Lung (tissue), 12 donors: ENCODE results near the gene TSHR. TPM values are rescaled to one million over a fixed set of nuclear protein-coding genes. Genes with fewer than 3 reads are reported as not detected.

Source experiments
- ATAC-seq: fragments of 200-7000 bp; cut with Tn5 transposase; one replicate; pipeline ENCODE4 v1.9.1; 2020; ENCODE audit warnings: moderate number of reproducible peaks; ENCODE audit not compliant: insufficient read depth, low FRiP score
- DNase-seq, 3 donors: peaks; one replicate each; pipeline ENCODE4 v3.0.0-alpha.2; 2013 to 2017
- H3K27ac ChIP-seq, 2 donors: one replicate each; pipeline ENCODE4 v1.5.1; 2013; ENCODE audit warnings: mild to moderate bottlenecking in 2 of 2, moderate library complexity in 2 of 2, control low read depth in 1 of 2, inconsistent platforms in 1 of 2, low read depth in 1 of 2, low read length in 1 of 2
- H3K27me3 ChIP-seq, 3 donors: one replicate each; pipeline ENCODE4 v1.5.1; 2013; ENCODE audit warnings: low read length in 2 of 3; ENCODE audit not compliant: control insufficient read depth in 3 of 3, insufficient read depth in 3 of 3
- H3K36me3 ChIP-seq, 4 donors: one replicate each; pipeline ENCODE4 v1.5.1; 2013; ENCODE audit warnings: low read length in 4 of 4, mild to moderate bottlenecking in 1 of 4, moderate library complexity in 1 of 4; ENCODE audit not compliant: control insufficient read depth in 4 of 4, insufficient read depth in 4 of 4
- H3K4me1 ChIP-seq, 5 donors: one replicate each; pipeline ENCODE4 v1.5.1; 2013; ENCODE audit warnings: low read length in 5 of 5, mild to moderate bottlenecking in 2 of 5, moderate library complexity in 1 of 5; ENCODE audit not compliant: control insufficient read depth in 5 of 5, insufficient read depth in 5 of 5
- H3K4me3 ChIP-seq: one replicate; pipeline ENCODE4 v1.5.1; 2013; ENCODE audit warnings: mild to moderate bottlenecking, control low read depth, moderate library complexity
- H3K9ac ChIP-seq, 2 donors: one replicate each; pipeline ENCODE4 v1.5.1; 2013; ENCODE audit warnings: low read length in 2 of 2, control low read depth in 1 of 2; ENCODE audit not compliant: insufficient read depth in 1 of 2
- H3K9me3 ChIP-seq, 4 donors: one replicate each; pipeline ENCODE4 v1.5.1; 2013; ENCODE audit warnings: low read length in 3 of 4, mild to moderate bottlenecking in 1 of 4, moderate library complexity in 1 of 4; ENCODE audit not compliant: control insufficient read depth in 4 of 4, insufficient read depth in 3 of 4
- CTCF ChIP-seq: IDR thresholded peaks from 2 replicates; pipeline ENCODE4 v1.5.1; 2012; ENCODE audit warnings: mild to moderate bottlenecking; ENCODE audit errors: control extremely low read depth, extremely low read depth
- WGBS, 2 donors: extraction: QIAGEN DNeasy Blood & Tissue Kit; methylation state at CpG; one replicate each; pipeline ENCODE4 v1.1.7; 2013; 5-methylcytosine and 5-hydroxymethylcytosine counted together
- polyA plus RNA-seq, 2 donors: library from polyadenylated mRNA; stranded (reverse); fragments of 200-250 nt; gene quantifications; one replicate each; pipeline ENCODE4 v1.2.1, GENCODE V29; 2013
- total RNA-seq, 2 donors: library from RNA; depleted of rRNA in 1 of 2; stranded (reverse); fragments of >200 nt in 1 of 2; gene quantifications; one replicate each; pipeline ENCODE4 v1.2.1, GENCODE V29; 2014 to 2021
- donor health status: control.
- donor health status: control.
- donor health status: Bipolar disorder and iron deficiency.
- donor health status: healthy.
- donor health status: DM: yes; HTN: yes; CAD: no.

The TSHR gene
- total and polyA plus RNA-seq, 4 donors, result 0.04 to 0.31 (median 0.07) TPM; not detected in 1

- DNase-seq (no peak), ATAC-seq (no peak)
- TF ChIP-seq CTCF, result no peak
- WGBS, 2 donors, result 44 to 70% methylated on average over 1 of the region's 1 CpG
- H3K4me1 ChIP-seq, result no peaks in the 10 kb centered on the region
- H3K4me3 ChIP-seq, result no peak overlapping the region
- H3K36me3 ChIP-seq, result no peaks in the 10 kb centered on the region
- peaks cover 0 to 4% (median 0%) of the 10 kb centered on the region in 3 donors for H3K27me3 ChIP-seq
- H3K9ac ChIP-seq, result no peak overlapping the region
- no peaks in the 10 kb centered on the region for H3K9me3 ChIP-seq
- H3K27ac ChIP-seq, result no peak overlapping the region
These were observed 32.8 kb downstream of the TSHR start for GRCh38 chr14:80988192-80988591.

GRCh38 chr14:80988735-80989429 lies 33.5 kb downstream of the TSHR start:
- Histone ChIP-seq H3K36me3 (no peaks in the 10 kb centered on the region), H3K9me3 (no peaks in the 10 kb centered on the region), H3K9ac (no peak overlapping the region), H3K27me3 (peaks cover 0 to 4% (median 0%) of the 10 kb centered on the region in 3 donors), H3K4me3 (no peak overlapping the region), H3K4me1 (no peaks in the 10 kb centered on the region), H3K27ac (no peak overlapping the region)
- WGBS, 2 donors, result 76 to 78% methylated on average over 6 of the region's 6 CpGs
- no peak for ATAC-seq
- no peak for TF ChIP-seq CTCF
- DNase-seq, result no peak

- no peaks in the 10 kb centered on the region for H3K4me1 ChIP-seq
- WGBS, 2 donors, result 74 to 82% methylated on average over 3 of the region's 3 CpGs
- no peak for TF ChIP-seq CTCF
- no peaks in the 10 kb centered on the region for H3K36me3 ChIP-seq
- DNase-seq (no peak), ATAC-seq (no peak)
- H3K27me3 ChIP-seq, result peaks cover 0 to 12% (median 4%) of the 10 kb centered on the region in 3 donors
- H3K9me3 ChIP-seq, result no peaks in the 10 kb centered on the region
- no peak overlapping the region for H3K4me3 ChIP-seq
- no peak overlapping the region for H3K9ac ChIP-seq
- no peak overlapping the region for H3K27ac ChIP-seq
These were observed 37.2 kb downstream of the TSHR start for GRCh38 chr14:80992580-80992979.
